Loucy (cell line): ENCODE results near the gene NOTO.

ENCODE experiments used
- H2AFZ ChIP-seq: fragments of 200-600 bp; sonication (generic); 2 replicates; pipeline ENCODE4 v1.6.0; 2016; ENCODE audit warnings: antibody characterized with exemption, mild to moderate bottlenecking, low read length, moderate library complexity
- H3F3A ChIP-seq: fragments of 200-600 bp; 2 replicates; pipeline ENCODE4 v1.6.0; 2016; ENCODE audit warnings: antibody characterized with exemption, low read depth, mild to moderate bottlenecking
- H3K27me3 ChIP-seq: fragments of 200-600 bp; sonication (generic); 2 replicates; pipeline ENCODE4 v1.6.1; 2014; ENCODE audit warnings: low read length, mild to moderate bottlenecking; ENCODE audit not compliant: insufficient read depth, poor library complexity, severe bottlenecking
- H3K36me3 ChIP-seq: fragments of 200-600 bp; sonication (generic); 2 replicates; pipeline ENCODE4 v1.6.1; 2016; ENCODE audit warnings: low read length; ENCODE audit not compliant: insufficient read depth
- H3K4me1 ChIP-seq: fragments of 200-600 bp; sonication (generic); 2 replicates; pipeline ENCODE4 v1.5.1; 2014; ENCODE audit warnings: low read length, mild to moderate bottlenecking; ENCODE audit not compliant: insufficient read depth, poor library complexity, severe bottlenecking
- H3K4me2 ChIP-seq: fragments of 200-600 bp; sonication (generic); 2 replicates; pipeline ENCODE4 v1.6.0; 2014; ENCODE audit warnings: antibody characterized with exemption, low read length, low read depth, mild to moderate bottlenecking; ENCODE audit not compliant: poor library complexity, severe bottlenecking
- H3K4me3 ChIP-seq: fragments of 200-600 bp; sonication (generic); 2 replicates; pipeline ENCODE4 v1.5.1; 2014; ENCODE audit warnings: low read length, mild to moderate bottlenecking, mixed read lengths; ENCODE audit not compliant: poor library complexity, severe bottlenecking
- H3K79me2 ChIP-seq: fragments of 200-600 bp; sonication (generic); 2 replicates; pipeline ENCODE4 v1.6.1; 2014; ENCODE audit warnings: low read length; ENCODE audit not compliant: insufficient read depth
- H3K9ac ChIP-seq: fragments of 200-600 bp; sonication (generic); 2 replicates; pipeline ENCODE4 v1.6.0; 2014; ENCODE audit warnings: mild to moderate bottlenecking, low read depth, low read length, moderate library complexity; ENCODE audit not compliant: poor library complexity, severe bottlenecking
- H3K9me2 ChIP-seq: fragments of 200-600 bp; sonication (generic); replicated peaks from 2 replicates; pipeline ENCODE4 v1.6.1; 2016; ENCODE audit warnings: low read depth, low read length, mixed read lengths
- H3K9me3 ChIP-seq: fragments of 200-600 bp; sonication (generic); 2 replicates; pipeline ENCODE4 v1.6.1; 2014; ENCODE audit warnings: mild to moderate bottlenecking, antibody characterized with exemption, low read length, low read depth; ENCODE audit not compliant: insufficient read depth
- H4K20me1 ChIP-seq: fragments of 200-600 bp; sonication (generic); 2 replicates; pipeline ENCODE4 v1.6.0; 2014; ENCODE audit warnings: antibody characterized with exemption, low read length, mild to moderate bottlenecking; ENCODE audit not compliant: insufficient read depth, poor library complexity, severe bottlenecking
- CTCF ChIP-seq: fragments of 200-600 bp; sonication (generic); conservative IDR thresholded peaks from 2 replicates; pipeline ENCODE4 v1.5.1; 2014; ENCODE audit warnings: mild to moderate bottlenecking, antibody characterized with exemption, low read length
- EZH2phosphoT487 ChIP-seq: fragments of 200-600 bp; IDR thresholded peaks from 2 replicates; pipeline ENCODE4 v1.6.1; 2018; ENCODE audit warnings: antibody characterized with exemption, mild to moderate bottlenecking, moderate library complexity, borderline replicate concordance

Gene NOTO

GRCh38 chr2:73253901-73254300, 51.5 kb downstream of the NOTO start:
- no peak overlapping the region for H3K4me2 ChIP-seq
- TF ChIP-seq CTCF, result no peak
- TF ChIP-seq EZH2phosphoT487, result no peak
- no peaks in the 10 kb centered on the region for H3K9me2 ChIP-seq
- H2AFZ ChIP-seq, result no peak overlapping the region
- H3K36me3 ChIP-seq, result peaks cover 72% of the 10 kb centered on the region; the same call in 1 of the 2 replicates
- no peaks in the 10 kb centered on the region for H3K27me3 ChIP-seq
- no peak overlapping the region for H3K4me3 ChIP-seq
- no peaks in the 10 kb centered on the region for H3K79me2 ChIP-seq
- H3K4me1 ChIP-seq, result no peaks in the 10 kb centered on the region
- no peaks in the 10 kb centered on the region for H3F3A ChIP-seq
- H3K9me3 ChIP-seq, result no peaks in the 10 kb centered on the region
- H3K9ac ChIP-seq, result no peak overlapping the region
- H4K20me1 ChIP-seq, result no peaks in the 10 kb centered on the region

GRCh38 chr2:73254343-73255006, 52.1 kb downstream of the NOTO start:
- no peaks in the 10 kb centered on the region for H3K9me2 ChIP-seq
- no peak for TF ChIP-seq CTCF
- no peak for TF ChIP-seq EZH2phosphoT487
- H3K4me1 ChIP-seq, result no peaks in the 10 kb centered on the region
- no peaks in the 10 kb centered on the region for H3K9me3 ChIP-seq
- no peaks in the 10 kb centered on the region for H3K79me2 ChIP-seq
- H3F3A ChIP-seq, result no peaks in the 10 kb centered on the region
- no peaks in the 10 kb centered on the region for H4K20me1 ChIP-seq
- H3K9ac ChIP-seq, result no peak overlapping the region
- no peaks in the 10 kb centered on the region for H3K27me3 ChIP-seq
- H3K4me2 ChIP-seq, result no peak overlapping the region
- H3K36me3 ChIP-seq, result peaks cover 72% of the 10 kb centered on the region; the same call in 1 of the 2 replicates
- no peak overlapping the region for H3K4me3 ChIP-seq
- no peak overlapping the region for H2AFZ ChIP-seq

DNA sequence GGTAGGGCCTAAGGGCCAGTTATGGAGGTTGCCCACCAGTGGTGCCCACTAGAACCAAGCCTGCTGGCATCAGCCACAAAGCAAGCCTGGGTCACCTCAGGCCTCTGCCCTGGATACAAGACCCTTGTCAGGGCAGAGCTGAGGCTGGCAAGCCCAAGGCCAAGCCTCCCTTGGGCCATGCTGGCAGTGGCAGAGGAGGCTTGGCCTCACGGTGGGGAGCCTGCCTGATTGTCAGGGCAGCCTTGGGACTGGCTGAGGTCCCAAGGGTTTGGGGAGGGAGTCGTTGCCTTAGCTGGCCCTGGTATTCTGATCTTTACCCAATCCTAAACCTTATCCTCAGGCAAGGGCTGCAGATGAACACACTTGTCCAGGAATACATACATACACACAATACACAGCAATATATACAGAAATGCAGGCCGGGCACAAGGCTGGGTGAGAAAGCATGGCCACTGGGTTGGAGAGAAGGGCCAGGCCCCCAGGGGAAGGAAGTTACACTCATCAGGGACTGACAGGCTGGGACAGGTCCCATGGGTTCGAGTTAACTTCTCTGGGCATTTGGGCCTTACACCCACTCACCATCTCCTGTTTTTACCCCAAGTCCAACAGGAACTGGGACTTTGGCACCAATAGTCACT, 52.8 kb downstream of the NOTO start:
- Histone ChIP-seq H2AFZ (no peak overlapping the region), H3K4me1 (no peaks in the 10 kb centered on the region), H3K4me2 (no peak overlapping the region), H3K79me2 (no peaks in the 10 kb centered on the region), H3K4me3 (no peak overlapping the region), H3K9me3 (no peaks in the 10 kb centered on the region), H3K9me2 (no peaks in the 10 kb centered on the region), H3K27me3 (no peaks in the 10 kb centered on the region), H3K9ac (no peak overlapping the region), H3K36me3 (peaks cover 72% of the 10 kb centered on the region; the same call in 1 of the 2 replicates), H3F3A (no peaks in the 10 kb centered on the region), H4K20me1 (no peaks in the 10 kb centered on the region)
- TF ChIP-seq EZH2phosphoT487, result no peak
